HG03103 (cell line): ENCODE results near the gene CD63.

Experiments used
- ATAC-seq: cut with Tn5 transposase; IDR thresholded peaks from one replicate; pipeline ENCODE4 v1.9.1; 2021; ENCODE audit warnings: low read depth; ENCODE audit not compliant: unreplicated experiment

Gene CD63

DNA sequence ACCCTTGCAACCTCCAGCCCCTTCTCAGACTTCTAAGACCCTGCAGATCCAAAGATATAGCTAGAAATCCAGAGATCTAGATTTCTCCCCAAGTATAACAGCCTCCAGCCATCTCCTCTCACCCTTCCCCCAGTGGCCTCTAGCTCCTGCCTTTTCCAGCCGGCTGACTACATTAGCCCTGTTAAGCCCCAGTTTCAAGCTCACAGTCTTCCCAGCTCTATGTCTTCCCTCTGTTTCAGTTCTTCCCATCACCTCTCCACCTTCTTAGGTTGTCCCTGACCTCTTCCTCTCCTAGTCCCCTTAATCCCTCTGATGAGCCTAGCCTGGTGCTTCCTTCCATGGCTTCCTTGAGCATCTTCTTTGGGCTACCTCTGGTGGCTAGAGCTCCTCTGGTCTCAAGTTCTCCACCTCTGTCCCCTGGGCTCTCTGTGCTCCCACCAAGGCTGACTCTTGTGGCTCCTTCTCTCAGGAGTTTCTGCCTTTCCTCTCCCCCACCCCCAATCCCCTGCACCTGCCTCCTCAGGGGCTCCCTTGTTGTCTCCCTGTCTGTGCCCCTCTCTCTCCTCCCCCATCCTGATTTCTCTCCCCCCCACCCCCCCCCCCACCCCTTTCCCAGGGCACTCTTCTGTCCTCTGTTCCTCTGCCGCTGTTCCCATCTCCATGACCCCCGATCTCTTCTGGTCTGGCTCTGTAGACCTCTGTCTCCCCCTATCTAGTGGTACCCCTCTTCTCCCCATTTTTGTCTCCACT is 13.3 kb upstream of the CD63 start:
- no peak for ATAC-seq

DNA sequence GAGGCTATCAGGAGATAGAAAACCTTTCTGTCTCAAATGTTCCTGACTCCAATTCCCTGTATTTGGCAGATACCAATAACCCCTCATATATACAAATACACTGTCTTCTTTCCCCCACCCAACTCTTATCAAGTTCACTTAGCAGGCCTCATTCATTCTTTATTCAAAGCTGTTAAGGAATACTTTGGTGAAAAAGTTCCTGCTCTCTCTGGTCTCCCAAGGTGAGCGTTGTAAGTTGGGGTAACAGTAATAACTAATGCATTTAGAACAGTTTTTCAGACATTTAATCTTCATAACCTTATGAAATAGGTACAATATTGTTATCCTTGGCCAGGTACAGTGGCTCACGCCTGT is 10.2 kb upstream of the CD63 start:
- ATAC-seq = no peak

GRCh38 chr12:55738123-55739024 is 9.6 kb upstream of the CD63 start:
- peak; percentile 76 for ATAC-seq

GRCh38 chr12:55737581-55738122 is 8.8 kb upstream of the CD63 start:
- peak; percentile 5 for ATAC-seq

DNA sequence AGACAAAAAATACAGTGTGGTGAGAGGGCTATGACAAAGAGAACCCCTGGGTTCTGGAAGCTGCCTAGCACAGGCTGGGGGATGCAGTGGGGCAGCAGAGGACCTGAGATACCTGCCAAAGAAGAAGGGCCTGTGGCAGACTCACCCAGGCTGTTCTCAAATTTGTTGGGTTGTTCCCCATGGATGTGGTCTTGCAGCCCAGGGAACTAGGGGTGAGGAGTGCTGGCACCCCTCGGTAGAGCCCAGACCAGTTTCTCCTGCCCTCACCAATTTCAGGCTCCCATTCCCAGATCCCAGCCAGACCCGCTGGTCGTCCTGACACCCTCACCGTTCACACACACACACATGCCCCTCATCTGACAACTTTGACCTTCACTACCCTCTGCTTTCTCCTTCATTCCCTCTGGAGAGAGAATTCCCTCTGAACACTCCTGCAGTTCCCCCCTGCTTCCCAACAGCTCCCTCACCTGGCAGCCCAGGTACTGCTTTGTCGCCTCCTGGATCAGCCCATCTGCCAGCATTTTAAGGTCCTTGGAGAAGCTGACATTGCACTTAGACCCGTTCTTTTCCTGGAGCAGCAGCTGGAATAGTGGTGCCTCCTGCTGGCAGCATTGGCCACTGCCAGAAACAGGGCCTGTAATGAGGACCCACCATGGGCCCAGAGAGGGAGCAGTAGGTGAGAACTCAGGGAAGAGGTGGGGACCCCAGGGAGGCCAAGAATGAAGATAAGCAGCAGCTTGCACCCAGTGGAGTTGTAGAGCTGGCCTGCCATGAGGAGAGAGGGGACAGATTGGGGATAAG is 8.2 kb upstream of the CD63 start:
- ATAC-seq = no peak

DNA sequence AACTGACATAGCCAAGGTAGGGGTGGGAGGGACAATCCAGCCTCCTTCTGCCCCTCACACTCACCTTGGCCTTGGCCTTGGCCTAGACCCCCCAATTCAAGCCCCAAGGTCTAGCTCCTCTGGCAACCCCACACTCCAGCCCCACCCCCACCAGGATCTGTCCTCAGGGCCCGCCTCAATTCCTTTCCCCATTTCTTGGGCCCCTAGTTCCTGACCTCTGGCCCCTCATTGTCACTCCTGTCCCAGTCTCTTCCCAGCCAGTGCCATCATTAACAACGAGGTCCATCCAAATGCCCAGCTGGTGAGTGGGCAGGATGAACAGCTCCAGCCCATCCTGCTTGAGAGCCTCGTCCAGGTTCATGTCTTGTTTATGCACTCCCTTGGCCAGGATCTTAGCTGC is 7.3 kb upstream of the CD63 start:
- ATAC-seq = no peak

- ATAC-seq = no peak
Measured at GRCh38 chr12:55734595-55734994, 5.8 kb upstream of the CD63 start.

DNA sequence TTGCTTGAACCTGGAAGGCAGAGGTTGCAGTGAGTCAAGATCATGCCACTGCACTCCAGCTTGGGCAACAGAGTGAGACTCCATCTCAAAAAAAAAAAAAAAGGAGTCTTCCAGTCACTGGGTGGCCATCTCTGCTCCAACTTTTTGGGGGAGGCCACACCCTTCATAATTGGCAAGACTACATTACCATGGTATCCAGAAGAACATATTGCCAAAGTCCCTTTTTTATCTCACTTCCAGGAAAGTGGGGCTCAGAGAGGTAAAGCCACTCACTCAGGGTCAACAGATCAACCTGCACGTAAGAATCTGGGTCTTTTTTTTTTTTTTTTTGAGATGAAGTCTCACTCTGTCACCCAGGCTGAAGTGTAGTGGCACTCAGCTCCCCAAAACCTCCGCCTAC is 5.0 kb upstream of the CD63 start:
- no peak for ATAC-seq

DNA sequence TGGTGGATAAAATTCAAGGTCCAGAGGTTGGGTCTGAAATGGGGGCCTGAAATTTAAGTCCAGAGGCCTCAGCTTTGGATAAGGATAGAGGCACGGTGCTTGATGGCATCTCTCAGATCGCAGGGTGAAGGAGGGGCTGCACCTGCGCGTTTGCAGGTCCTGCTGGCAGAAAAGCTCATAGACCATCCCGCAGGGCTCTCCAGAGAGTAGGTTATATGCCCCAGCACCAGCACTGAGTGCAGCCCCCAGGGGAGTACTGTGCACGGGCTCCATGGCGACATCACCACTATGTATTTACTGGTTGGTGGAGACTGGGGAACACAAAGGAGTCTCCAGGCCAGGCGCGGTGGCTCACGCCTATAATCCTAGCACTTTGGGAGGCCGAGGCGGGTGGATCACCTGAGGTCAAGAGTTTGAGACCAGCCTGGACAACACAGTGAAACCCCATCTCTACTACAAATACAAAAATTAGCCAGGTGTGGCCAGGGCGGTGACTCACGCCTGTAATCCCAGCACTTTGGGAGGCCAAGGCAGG is 4.3 kb upstream of the CD63 start:
- no peak for ATAC-seq

DNA sequence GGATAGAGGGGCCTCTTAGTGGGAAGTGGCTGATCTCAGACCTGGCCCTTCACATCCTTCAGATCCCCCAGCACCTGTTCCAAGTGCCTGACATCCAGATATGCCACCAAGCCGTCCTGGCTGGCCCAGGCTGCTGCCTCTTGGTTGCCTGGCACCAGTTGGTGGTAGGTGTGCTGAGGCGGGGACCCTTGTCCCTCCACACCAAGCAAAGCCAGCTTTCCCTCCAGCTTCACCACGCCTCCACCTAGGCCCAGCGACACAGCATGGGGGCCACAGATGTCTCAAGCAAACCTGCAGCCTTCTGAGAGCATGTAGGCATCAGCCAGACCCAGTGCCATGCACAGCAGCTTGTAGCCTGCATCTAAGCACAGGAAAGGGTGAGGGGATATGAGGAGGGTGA is 3.5 kb upstream of the CD63 start:
- ATAC-seq = no peak

GRCh38 chr12:55729819-55730818 is 1.3 kb upstream of the CD63 start:
- peak; percentile 26 for ATAC-seq

DNA sequence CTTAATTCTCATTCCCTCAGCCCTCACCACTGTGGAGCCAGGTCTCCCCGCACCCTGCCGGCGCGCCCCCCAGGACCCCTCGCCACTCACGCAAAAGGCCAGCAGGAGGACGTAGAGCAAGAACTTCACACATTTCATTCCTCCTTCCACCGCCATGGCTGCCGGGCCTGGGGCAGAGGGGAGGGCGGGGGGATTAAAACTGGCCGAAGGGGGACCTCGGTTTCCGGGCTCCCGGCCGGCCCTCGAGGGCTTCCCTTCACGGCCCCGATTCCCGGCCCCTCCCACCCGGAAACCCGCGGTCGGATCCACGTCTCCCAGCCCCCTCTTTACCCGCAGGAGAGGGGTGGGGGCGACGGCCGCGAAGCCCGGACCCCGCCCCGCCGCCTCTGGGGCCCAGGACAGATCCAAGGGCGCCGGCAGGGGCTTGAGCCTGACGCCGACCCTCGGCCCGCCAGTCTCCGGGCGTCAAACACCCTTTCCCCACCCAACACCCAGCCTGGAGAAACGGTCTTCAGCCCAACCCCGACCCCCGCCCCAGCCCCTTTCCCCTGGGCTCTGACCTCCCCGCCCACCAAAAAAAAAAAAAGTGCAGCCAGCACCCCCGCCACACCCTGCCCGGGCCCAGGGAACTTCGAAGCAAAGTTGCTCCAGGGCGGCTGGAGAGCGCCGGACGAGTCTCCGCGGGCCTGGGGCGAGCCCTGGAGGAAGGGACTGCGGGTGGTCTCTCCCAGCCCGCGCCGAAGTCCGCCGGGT is 447 bp downstream of the CD63 start:
- ATAC-seq = peak; percentile 14

- ATAC-seq = no peak
Measured at GRCh38 chr12:55727643-55728185, 1.1 kb downstream of the CD63 start.

DNA sequence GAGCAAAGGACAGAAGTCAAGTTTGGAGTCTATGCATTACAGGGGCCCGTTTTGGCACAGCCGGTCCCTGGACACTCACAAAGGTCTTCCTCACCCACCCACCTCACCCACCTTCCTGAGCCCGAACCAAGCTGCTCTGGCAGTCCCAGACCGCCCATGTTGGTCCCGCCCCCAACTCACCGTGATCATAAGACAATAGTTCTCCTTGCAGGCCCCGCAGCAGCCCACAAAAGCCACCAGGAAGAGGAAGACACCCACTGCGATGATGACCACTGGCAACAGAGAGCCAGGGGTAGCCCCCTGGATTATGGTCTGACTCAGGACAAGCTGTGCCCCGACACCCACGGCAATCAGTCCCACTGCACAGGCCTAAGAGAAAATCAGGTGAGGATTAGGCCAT is 1.8 kb downstream of the CD63 start:
- ATAC-seq = no peak

- no peak for ATAC-seq
Measured at GRCh38 chr12:55725556-55725955, 3.3 kb downstream of the CD63 start.

DNA sequence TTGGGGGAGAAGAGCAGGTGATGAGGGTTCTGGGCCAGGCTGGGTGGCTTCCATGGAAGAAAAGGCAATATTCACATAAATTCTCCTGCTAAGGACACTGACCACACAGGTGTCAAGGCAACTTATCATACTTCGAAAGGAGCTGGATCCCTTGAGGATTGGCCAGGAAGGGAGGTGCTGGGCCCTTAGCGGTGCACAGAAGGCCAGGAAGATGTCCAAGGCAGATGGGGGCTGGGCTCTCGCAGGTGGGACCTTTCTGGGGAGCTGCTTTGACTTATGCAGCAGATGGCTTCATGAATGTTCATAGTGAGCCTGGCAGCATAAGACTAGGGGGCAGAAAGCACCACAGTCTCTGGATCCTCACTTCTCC is 3.9 kb downstream of the CD63 start:
- ATAC-seq = no peak

GRCh38 chr12:55724226-55724939 is 4.4 kb downstream of the CD63 start:
- no peak for ATAC-seq
